SIG-M5 treated with dmso at 0.1 percent for 504 hours (cell line): ENCODE data around the gene MOV10L1.
"Not testable (repeated sequence)": the region's sequence is repeated elsewhere in the genome, so short reads cannot be mapped to it uniquely, and the experiment has no call there.

Experiments
- DNase-seq: peaks from one replicate; lab custom pipeline; 2025; ENCODE audit not compliant: unreplicated experiment; lab: John Stamatoyannopoulos, UW

Gene MOV10L1

GRCh38 chr22:50151571-50152537, 62.0 kb downstream of the MOV10L1 start:
- DNase-seq, result no peak

DNA sequence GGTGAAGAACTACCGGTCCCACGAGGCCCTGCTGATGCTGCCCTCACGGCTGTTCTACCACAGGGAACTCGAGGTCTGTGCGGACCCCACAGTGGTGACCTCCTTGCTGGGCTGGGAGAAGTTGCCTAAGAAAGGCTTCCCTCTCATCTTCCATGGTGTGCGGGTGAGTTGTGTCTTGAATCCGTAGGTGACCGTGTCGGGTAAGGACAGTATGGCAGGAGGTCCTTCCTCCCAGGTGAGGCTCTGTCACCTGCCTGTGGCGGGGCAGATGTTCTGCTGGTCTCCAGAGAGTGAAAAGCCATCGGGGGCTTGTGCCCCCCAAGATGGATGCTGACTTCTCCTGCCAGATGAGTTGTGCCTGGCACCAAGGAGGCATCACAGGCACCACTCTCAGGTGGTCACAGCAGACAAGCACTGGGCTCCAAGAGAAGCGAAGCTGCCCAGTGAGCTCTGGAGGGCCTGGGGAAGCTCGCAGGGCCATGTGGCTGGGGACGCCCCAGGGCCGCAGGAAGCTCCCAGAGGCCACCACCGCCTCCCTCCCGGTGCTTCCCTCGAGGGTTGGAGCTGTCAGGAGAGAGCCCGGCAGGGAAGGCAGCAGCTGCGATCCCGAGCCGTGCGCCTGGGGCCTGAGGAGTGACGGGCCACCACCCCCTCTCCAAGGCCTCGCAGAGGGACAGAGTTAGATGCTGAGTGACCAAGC, 63.4 kb downstream of the MOV10L1 start:
- DNase-seq, result no peak

- DNase-seq, result no peak
Measured at GRCh38 chr22:50153756-50154140, 63.9 kb downstream of the MOV10L1 start.

- no peak for DNase-seq
Measured at GRCh38 chr22:50157709-50158375, 68.0 kb downstream of the MOV10L1 start.

DNA sequence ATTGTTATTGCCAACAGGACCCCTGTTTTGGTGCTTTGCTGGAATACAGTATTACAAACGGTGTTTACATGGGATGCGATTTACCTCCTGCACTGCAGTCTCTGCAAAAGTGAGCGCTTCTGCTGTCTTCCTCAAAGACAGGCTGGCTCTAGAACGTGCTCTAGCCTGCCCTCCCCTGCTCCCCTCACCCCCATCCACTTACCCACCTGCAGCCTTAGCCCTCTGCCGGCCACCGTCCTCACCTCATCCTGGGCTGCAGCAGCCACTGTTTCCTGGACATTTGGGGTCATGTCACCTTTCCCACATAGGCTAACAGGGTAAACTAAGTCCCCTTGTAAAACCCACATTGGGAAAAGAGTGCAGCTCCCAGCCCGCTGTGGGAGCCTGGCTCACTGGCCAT, 71.1 kb downstream of the MOV10L1 start:
- DNase-seq, result no peak

- no peak for DNase-seq
Measured at GRCh38 chr22:50161508-50162390, 71.9 kb downstream of the MOV10L1 start.

- DNase-seq, result no peak
Measured at GRCh38 chr22:50162391-50162956, 72.7 kb downstream of the MOV10L1 start.

DNA sequence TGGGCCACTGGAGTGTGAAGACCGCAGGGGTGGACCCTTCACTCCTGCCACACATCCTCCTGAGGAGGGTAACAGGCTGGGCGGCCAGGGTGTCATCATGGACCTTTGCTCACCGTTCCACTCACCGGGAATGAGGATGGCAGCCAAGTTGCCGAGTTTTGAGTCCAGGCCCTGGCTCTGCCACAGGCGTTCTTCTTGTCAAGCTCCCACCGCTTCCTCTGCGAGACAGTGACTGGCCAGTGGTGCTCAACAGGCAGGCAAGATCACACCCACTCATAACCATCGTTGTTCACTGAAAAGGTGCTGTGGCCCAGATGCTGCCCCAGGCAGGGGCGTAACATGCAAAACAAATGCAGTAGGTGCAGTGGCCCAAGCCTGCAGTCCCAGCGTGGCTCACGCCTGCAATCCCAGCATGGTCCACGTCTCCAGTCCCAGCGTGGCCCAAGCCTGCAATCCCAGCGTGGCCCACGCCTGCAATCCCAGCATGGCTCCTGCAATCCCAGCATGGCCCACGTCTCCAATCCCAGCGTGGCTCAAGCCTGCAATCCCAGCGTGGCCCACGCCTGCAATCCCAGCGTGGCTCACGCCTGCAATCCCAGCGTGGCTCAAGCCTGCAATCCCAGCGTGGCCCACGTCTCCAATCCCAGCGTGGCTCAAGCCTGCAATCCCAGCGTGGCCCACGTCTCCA, 75.8 kb downstream of the MOV10L1 start:
- DNase-seq, result no peak

DNA sequence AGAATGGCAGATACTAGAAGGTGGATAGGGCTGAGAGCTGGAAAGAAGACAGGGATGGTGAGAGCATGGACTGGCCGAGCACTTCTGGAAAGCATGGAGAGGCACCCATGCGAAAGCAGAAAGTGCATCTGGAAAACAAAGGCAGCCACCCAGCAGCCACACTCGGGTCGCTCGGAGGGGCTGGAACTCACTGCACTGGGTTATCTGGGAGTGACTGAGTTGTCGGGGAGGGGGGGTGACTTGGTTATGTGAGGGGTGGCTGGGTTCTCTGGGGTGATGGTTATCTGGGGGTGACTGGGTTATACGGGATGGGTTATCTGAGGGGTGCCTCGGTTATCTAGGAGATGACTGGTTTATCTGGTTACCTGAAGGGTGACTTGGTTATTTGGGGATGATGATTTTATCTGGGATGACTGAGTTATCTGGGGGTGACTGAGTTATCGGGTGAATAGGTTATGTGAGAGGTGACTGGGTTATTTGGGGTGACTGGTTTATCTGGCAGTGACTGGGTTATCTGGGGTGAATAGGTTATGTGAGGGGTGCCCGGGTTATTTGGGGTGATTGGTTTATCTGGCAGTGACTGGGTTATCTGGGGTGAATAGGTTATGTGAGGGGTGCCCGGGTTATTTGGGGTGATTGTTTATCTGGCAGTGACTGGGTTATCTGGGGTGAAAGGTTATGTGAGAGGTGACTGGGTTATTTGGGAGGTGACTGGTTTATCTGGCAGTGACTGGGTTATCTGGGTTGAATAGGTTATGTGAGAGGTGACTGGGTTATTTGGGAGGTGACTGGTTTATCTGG, 78.1 kb downstream of the MOV10L1 start:
- no peak for DNase-seq

- not testable (repeated sequence) for DNase-seq
Measured at GRCh38 chr22:50168490-50169180, 78.8 kb downstream of the MOV10L1 start.

DNA sequence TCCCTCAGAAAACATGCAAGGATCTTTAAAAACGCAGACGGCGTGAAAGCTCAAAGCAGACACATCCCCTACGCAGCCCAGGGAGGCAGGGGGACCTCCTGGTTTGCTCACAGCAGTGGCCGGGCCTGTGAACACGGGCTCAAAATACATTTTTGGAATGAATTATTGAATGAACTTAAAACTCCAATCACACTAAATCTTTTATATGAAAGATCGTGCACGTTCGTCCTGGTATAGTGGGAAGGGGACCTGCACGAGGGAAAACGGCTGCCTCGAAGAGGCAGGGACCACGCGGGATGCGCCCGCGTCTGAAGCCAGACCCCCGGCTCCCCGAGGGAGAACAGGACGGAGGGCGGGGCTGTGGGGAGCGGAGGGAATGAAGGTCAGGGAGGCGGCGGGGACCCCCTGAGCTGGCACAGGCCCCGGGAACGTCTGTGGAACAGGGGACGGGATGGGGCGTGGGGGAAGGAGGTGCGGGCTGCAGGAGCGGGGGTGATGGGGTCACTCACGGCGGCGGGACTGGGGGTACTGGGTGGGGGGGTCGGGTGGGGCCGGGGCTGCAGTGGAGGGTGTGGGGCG, 79.5 kb downstream of the MOV10L1 start:
- no peak for DNase-seq

GRCh38 chr22:50169774-50170341, 80.1 kb downstream of the MOV10L1 start:
- DNase-seq, result peak; percentile 25

DNA sequence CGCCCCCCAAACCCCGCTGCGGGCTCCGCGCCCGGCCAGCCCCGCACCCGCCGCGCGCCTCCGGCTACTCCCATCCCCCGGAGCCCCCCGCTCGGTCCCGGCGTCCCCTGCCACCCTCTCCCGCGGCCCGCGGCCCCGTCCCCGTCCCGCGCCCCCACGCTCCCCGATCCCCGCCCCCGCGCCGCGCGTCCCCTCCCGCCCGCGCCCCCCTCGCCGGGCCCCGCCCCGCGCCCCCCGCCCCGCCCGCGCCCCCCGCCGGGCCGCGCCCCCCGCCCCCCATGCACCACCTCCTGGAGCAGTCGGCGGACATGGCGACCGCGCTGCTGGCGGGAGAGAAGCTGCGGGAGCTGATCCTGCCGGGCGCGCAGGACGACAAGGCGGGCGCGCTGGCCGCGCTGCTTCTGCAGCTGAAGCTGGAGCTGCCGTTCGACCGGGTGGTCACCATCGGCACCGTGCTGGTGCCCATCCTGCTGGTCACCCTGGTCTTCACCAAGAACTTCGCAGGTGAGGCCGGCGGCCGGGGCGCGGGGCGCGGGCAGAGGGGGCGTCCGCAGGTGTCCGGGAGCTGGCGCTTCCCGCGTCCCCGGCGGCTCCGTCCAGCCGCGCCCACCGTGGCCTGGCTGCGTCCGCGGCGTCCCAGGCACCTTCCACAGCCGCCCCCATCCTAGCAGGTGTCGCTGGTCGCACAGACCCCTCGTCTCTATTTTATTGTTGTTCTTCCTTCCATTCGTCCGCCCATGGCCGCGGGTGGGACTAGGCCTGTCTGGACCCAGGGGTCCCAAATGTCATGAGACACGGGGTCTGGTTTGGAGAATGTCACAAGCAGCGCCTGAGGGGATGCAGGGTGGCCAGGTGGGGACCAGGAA, 80.9 kb downstream of the MOV10L1 start, which contains the start of gene PANX2:
Gene PANX2 (plus strand): TSS at position 279 of the 866 bp plus-strand sequence. CDS start 0 bp downstream, at position 279.
- no peak for DNase-seq

- no peak for DNase-seq
Measured at GRCh38 chr22:50171319-50171964, 81.6 kb downstream of the MOV10L1 start.

- DNase-seq, result no peak
Measured at GRCh38 chr22:50171965-50172421, 82.2 kb downstream of the MOV10L1 start.
